Large intestine (tissue), 3 donors: ENCODE results near the gene FOXG1. TPM values are rescaled to one million over a fixed set of nuclear protein-coding genes. Genes with fewer than 3 reads are reported as not detected.
A peak's percentile ranks its signal among the peaks of the same experiment; 100 is the strongest.

Experiments used
- DNase-seq, 2 donors: peaks; one replicate each; pipeline versions ENCODE4 v3.0.0 to v3.0.0-alpha.2; 2013
- H3K27ac ChIP-seq: one replicate; pipeline ENCODE4 v1.5.1; 2013; ENCODE audit warnings: low read length
- H3K27me3 ChIP-seq: 2 replicates; pipeline ENCODE4 v1.6.1; 2013; ENCODE audit warnings: low read length; ENCODE audit not compliant: control insufficient read depth, insufficient read depth
- H3K36me3 ChIP-seq: 2 replicates; pipeline ENCODE4 v1.6.1; 2013; ENCODE audit warnings: low read length; ENCODE audit not compliant: control insufficient read depth, insufficient read depth
- H3K4me1 ChIP-seq: one replicate; pipeline ENCODE4 v1.6.1; 2013; ENCODE audit warnings: low read length; ENCODE audit not compliant: control insufficient read depth, insufficient read depth
- H3K4me3 ChIP-seq: one replicate; pipeline ENCODE4 v1.5.1; 2013; ENCODE audit warnings: low read length
- H3K9me3 ChIP-seq: one replicate; pipeline ENCODE4 v1.6.1; 2013; ENCODE audit warnings: mild to moderate bottlenecking, low read depth, low read length, moderate library complexity; ENCODE audit not compliant: control insufficient read depth
- WGBS: methylation state at CpG from one replicate; pipeline ENCODE4 v1.1.5; 2013; ENCODE audit warnings: low lambda C conversion rate; ENCODE audit not compliant: insufficient coverage; 5-methylcytosine and 5-hydroxymethylcytosine counted together
- polyA plus RNA-seq: library from polyadenylated mRNA; unstranded; fragments of 120-200 nt; gene quantifications from one replicate; pipeline ENCODE4 v1.2.1, GENCODE V29; 2013

The FOXG1 gene
- polyA plus RNA-seq, 1 donor = not detected

- peaks cover 5% of the 10 kb centered on the region for H3K9me3 ChIP-seq
- no peak for DNase-seq
- peaks cover 65% of the 10 kb centered on the region for H3K27me3 ChIP-seq
- 4% methylated on average over 2 of the region's 3 CpGs for WGBS
- no peak overlapping the region for H3K4me3 ChIP-seq
- H3K4me1 ChIP-seq = peaks cover 3% of the 10 kb centered on the region
- no peak overlapping the region for H3K27ac ChIP-seq
- H3K36me3 ChIP-seq = no peaks in the 10 kb centered on the region
Observed at GRCh38 chr14:28755884-28756268, 10.7 kb upstream of the FOXG1 start.

- Histone ChIP-seq H3K27me3 (peaks cover 70% of the 10 kb centered on the region), H3K4me1 (peaks cover 3% of the 10 kb centered on the region), H3K27ac (no peak overlapping the region), H3K4me3 (no peak overlapping the region), H3K9me3 (peaks cover 5% of the 10 kb centered on the region), H3K36me3 (no peaks in the 10 kb centered on the region)
- no peak for DNase-seq
- WGBS = no CpG with 5 or more reads among the region's 18 CpGs
Observed at GRCh38 chr14:28756269-28756883, 10.2 kb upstream of the FOXG1 start.

- peaks cover 74% of the 10 kb centered on the region for H3K27me3 ChIP-seq
- WGBS = 0% methylated on average over 3 of the region's 23 CpGs
- peak in 1 of 2 donors; percentile 40 for DNase-seq
Observed at GRCh38 chr14:28756884-28757570, 9.6 kb upstream of the FOXG1 start.

GRCh38 chr14:28757786-28758185 is 8.8 kb upstream of the FOXG1 start:
- Histone ChIP-seq H3K4me3 (no peak overlapping the region), H3K27me3 (peaks cover 82% of the 10 kb centered on the region), H3K4me1 (peaks cover 3% of the 10 kb centered on the region), H3K27ac (no peak overlapping the region), H3K9me3 (peaks cover 8% of the 10 kb centered on the region), H3K36me3 (no peaks in the 10 kb centered on the region)
- DNase-seq = no peak
- WGBS = no CpG with 5 or more reads among the region's 7 CpGs

More at GRCh38 chr14:28756884-28757570, 9.6 kb upstream of the FOXG1 start:
- Histone ChIP-seq H3K4me3 (no peak overlapping the region), H3K27ac (no peak overlapping the region), H3K4me1 (peaks cover 3% of the 10 kb centered on the region), H3K36me3 (no peaks in the 10 kb centered on the region), H3K9me3 (peaks cover 8% of the 10 kb centered on the region)

GRCh38 chr14:28758253-28758884 is 8.2 kb upstream of the FOXG1 start:
- Histone ChIP-seq H3K36me3 (no peaks in the 10 kb centered on the region), H3K4me1 (peaks cover 3% of the 10 kb centered on the region), H3K27me3 (peaks cover 86% of the 10 kb centered on the region), H3K27ac (no peak overlapping the region), H3K9me3 (peaks cover 8% of the 10 kb centered on the region), H3K4me3 (no peak overlapping the region)
- WGBS = no CpG with 5 or more reads among the region's 12 CpGs
- DNase-seq = no peak

- Histone ChIP-seq H3K27me3 (peaks cover 92% of the 10 kb centered on the region), H3K36me3 (no peaks in the 10 kb centered on the region), H3K9me3 (peaks cover 8% of the 10 kb centered on the region), H3K4me3 (no peak overlapping the region), H3K4me1 (peaks cover 3% of the 10 kb centered on the region), H3K27ac (no peak overlapping the region)
- WGBS = 7% methylated on average over 5 of the region's 30 CpGs
- no peak for DNase-seq
Observed at GRCh38 chr14:28758885-28759652, 7.5 kb upstream of the FOXG1 start.

GRCh38 chr14:28759653-28760313 is 6.8 kb upstream of the FOXG1 start:
- H3K27me3 ChIP-seq = peaks cover 95% of the 10 kb centered on the region
- H3K4me1 ChIP-seq = peaks cover 3% of the 10 kb centered on the region
- no CpG with 5 or more reads among the region's 36 CpGs for WGBS

GRCh38 chr14:28760431-28760996 is 6.1 kb upstream of the FOXG1 start:
- H3K4me3 ChIP-seq = no peak overlapping the region

More at GRCh38 chr14:28759653-28760313, 6.8 kb upstream of the FOXG1 start:
- H3K36me3 ChIP-seq = no peaks in the 10 kb centered on the region
- H3K27ac ChIP-seq = no peak overlapping the region
- no peak overlapping the region for H3K4me3 ChIP-seq
- H3K9me3 ChIP-seq = peaks cover 12% of the 10 kb centered on the region
- DNase-seq = no peak

GRCh38 chr14:28761438-28762291 is 4.9 kb upstream of the FOXG1 start:
- 17% methylated on average over 1 of the region's 33 CpGs for WGBS
- H3K4me3 ChIP-seq = no peak overlapping the region
- peaks cover 3% of the 10 kb centered on the region for H3K4me1 ChIP-seq
- no peak for DNase-seq
- peaks cover 16% of the 10 kb centered on the region for H3K9me3 ChIP-seq
- H3K36me3 ChIP-seq = no peaks in the 10 kb centered on the region
- H3K27ac ChIP-seq = no peak overlapping the region
- peaks cover 94% of the 10 kb centered on the region for H3K27me3 ChIP-seq

More at GRCh38 chr14:28760431-28760996, 6.1 kb upstream of the FOXG1 start:
- Histone ChIP-seq H3K36me3 (no peaks in the 10 kb centered on the region), H3K27me3 (peaks cover 95% of the 10 kb centered on the region), H3K4me1 (peaks cover 3% of the 10 kb centered on the region), H3K27ac (no peak overlapping the region), H3K9me3 (peaks cover 12% of the 10 kb centered on the region)
- WGBS = no CpG with 5 or more reads among the region's 9 CpGs
- no peak for DNase-seq
